Measurements from ENCODE around the gene RIC1.
"Not testable (repeated sequence)": the region's sequence is repeated elsewhere in the genome, so short reads cannot be mapped to it uniquely, and the experiment has no call there.

The RIC1 gene

DNA sequence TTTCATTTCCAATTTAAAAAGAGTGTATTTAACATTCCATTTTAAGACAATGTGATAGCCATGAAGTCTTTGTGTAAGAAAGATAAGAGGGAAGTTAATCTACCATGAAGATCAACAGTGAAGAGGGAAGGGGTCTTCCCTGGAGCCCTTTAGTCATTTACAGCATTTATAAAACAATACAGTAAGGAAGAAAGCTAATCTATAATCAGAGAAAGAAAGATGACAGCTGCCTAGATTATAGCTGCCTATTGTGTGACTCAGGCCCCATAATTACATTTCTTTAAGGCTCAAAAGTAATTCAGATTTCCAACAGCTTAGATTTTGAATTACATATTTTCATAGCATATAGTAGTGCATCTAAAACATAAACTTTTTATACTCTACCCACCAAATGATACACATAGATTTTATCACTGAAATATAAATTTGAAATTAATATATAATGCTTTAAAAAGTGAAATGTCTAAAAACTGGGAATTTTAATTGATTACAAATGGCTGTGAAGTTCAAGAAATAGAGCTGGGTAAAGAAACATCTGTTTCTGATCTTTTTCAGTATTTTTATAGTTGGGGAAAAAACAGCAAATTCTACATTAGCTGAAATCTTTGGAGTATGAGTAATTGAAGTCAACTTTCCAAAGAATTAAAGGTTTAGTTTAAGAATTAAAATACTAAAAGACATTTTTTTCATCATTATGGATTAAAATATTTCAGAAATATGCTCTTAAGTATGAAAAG lies 89.6 kb downstream of the RIC1 start:
- no peak overlapping the region for H3K4me3 ChIP-seq (ENCODE audit: control insufficient read depth, low read depth, low read length)
- no peak for DNase-seq (ENCODE audit: low read depth)
- no peak for TF ChIP-seq CTCF (IDR thresholded peaks at IDR 0.05; ENCODE audit: control insufficient read depth, insufficient read depth, low read depth, low read length, missing control alignments)

GRCh38 chr9:5719100-5719926 lies 90.4 kb downstream of the RIC1 start:
- TF ChIP-seq CTCF (IDR thresholded peaks at IDR 0.05; ENCODE audit: control insufficient read depth, insufficient read depth, low read depth, low read length, missing control alignments) = no peak
- no peak overlapping the region for H3K4me3 ChIP-seq (ENCODE audit: control insufficient read depth, low read depth, low read length)
- no peak for DNase-seq (ENCODE audit: low read depth)

DNA sequence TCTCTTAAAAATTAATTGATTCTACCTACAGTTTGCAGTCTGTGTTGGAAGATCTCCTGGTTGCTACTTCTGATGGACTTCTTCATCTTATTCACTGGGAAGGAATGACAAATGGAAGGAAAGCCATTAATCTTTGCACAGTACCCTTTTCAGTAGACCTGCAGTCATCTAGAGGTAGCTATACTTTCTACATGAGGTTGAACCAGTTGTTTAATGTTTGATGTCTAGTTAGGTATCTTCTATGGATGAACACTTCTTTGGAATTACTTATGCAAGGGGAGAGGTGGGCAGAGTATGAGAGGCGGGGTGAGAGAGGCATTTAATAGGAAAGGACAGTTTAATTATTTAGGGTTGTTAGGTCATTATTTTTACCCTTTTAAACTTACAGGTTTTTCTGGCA lies 91.2 kb downstream of the RIC1 start:
- no peak overlapping the region for H3K4me3 ChIP-seq (ENCODE audit: control insufficient read depth, low read depth, low read length)
- DNase-seq (ENCODE audit: low read depth) = no peak
- no peak for TF ChIP-seq CTCF (IDR thresholded peaks at IDR 0.05; ENCODE audit: control insufficient read depth, insufficient read depth, low read depth, low read length, missing control alignments)

DNA sequence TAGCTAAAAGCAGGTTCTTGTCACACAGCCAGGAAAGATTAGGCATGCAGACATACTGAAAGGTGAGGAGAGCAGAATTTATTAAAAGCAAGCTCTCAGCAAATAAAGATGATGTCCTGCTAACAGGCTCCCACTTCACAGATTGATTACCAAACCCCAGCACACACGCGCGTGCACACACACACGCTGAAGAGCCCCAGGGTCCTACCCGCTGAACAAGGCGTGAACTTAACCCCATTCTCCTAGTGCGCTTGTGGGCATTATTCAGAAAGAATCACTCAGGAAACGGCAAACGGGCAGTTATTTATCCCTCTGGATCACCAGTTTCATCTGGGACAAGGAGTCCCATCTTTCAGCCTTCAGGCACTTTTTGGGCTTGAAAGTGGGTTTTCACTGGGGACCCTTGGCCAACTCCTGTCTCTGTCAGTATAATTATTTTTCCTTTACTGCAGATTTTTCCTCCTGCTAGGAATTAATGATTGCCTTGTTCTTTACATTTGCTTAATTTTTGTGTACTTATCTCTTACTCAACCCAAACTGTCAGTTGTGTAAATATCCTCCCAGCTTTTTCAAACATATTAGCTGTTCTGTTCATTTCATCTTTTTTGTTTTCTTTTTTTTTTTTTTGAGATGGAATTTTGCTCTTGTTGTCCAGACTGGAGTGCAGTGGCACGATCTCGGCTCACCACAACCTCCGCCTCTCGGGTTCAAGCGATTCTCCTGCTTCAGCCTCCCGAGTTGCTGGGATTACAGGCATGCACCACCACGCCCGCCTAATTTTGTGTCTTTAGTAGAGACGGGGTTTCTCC lies 92.6 kb downstream of the RIC1 start:
- TF ChIP-seq CTCF (IDR thresholded peaks at IDR 0.05; ENCODE audit: control insufficient read depth, insufficient read depth, low read depth, low read length, missing control alignments) = no peak
- H3K4me3 ChIP-seq (ENCODE audit: control insufficient read depth, low read depth, low read length) = no peak overlapping the region
- no peak for DNase-seq (ENCODE audit: low read depth)

DNA sequence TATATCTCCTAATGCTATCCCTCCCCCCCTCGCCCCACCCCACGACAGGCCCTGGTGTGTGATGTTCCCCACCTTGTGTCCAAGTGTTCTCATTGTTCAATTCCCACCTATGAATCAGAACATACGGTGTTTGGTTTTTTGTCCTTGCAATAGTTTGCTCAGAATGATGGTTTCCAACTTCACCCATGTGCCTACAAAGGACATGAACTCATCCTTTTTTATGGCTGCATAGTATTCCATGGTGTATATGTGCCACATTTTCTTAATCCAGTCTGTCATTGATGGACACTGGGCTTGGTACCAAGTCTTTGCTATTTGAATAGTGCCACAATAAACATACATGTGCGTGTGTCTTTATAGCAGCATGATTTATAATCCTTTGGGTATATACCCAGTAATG lies 93.8 kb downstream of the RIC1 start:
- not testable (repeated sequence) for H3K4me3 ChIP-seq (ENCODE audit: control insufficient read depth, low read depth, low read length); DNase-seq (ENCODE audit: low read depth)

GRCh38 chr9:5735072-5735471 lies 106.2 kb downstream of the RIC1 start:
- DNase-seq (ENCODE audit: low read depth) = no peak
- H3K4me3 ChIP-seq (ENCODE audit: control insufficient read depth, low read depth, low read length) = no peak overlapping the region
- no peak for TF ChIP-seq CTCF (IDR thresholded peaks at IDR 0.05; ENCODE audit: control insufficient read depth, insufficient read depth, low read depth, low read length, missing control alignments)

All from AG09309 (cell line).